Esophagus squamous epithelium (tissue), 5 donors: ENCODE data around the gene SHMT2. TPM values are rescaled to one million over a fixed set of nuclear protein-coding genes. Genes with fewer than 3 reads are reported as not detected.

Source experiments
- DNase-seq: peaks from one replicate; lab custom pipeline; 2025; lab: John Stamatoyannopoulos, UW
- H3K27ac ChIP-seq, 4 donors: fragments of 200-600 bp; sonication (generic); one replicate each; pipeline ENCODE4 v1.5.1; 2016 to 2019; ENCODE audit warnings: mild to moderate bottlenecking in 1 of 4
- H3K27me3 ChIP-seq, 4 donors: fragments of 200-600 bp; sonication (generic); 1 replicate in 3 of 4; 2 replicates in 1 of 4; pipeline versions ENCODE4 v1.5.1 to v1.6.0; 2017 to 2021; ENCODE audit warnings: antibody characterized with exemption in 1 of 4
- H3K36me3 ChIP-seq, 3 donors: fragments of 200-600 bp; sonication (generic); one replicate each; pipeline ENCODE4 v1.5.1; 2016 to 2019
- H3K4me1 ChIP-seq, 3 donors: fragments of 200-600 bp; sonication (generic); one replicate each; pipeline ENCODE4 v1.5.1; 2017 to 2019
- H3K4me3 ChIP-seq, 4 donors: fragments of 200-600 bp; sonication (generic); 1 replicate in 3 of 4; 2 replicates in 1 of 4; pipeline ENCODE4 v1.5.1; 2016 to 2019; ENCODE audit warnings: mild to moderate bottlenecking in 2 of 4, moderate library complexity in 1 of 4
- H3K9me3 ChIP-seq, 3 donors: fragments of 200-600 bp; sonication (generic); one replicate each; pipeline ENCODE4 v1.5.1; 2016 to 2019
- CTCF ChIP-seq, 6 experiments: fragments of 450-650 bp in 4 of 6; fragments of 200-600 bp in 2 of 6; sonication (generic) in 2 of 6; IDR thresholded peaks; one replicate each; pipeline ENCODE4 v1.5.1; 2016 to 2019; ENCODE audit warnings: antibody characterized with exemption in 6 of 6, mild to moderate bottlenecking in 4 of 6, moderate library complexity in 4 of 6
- POLR2A ChIP-seq, 4 donors: fragments of 450-650 bp; IDR thresholded peaks; one replicate each; pipeline ENCODE4 v1.6.1; 2017; ENCODE audit warnings: antibody characterized with exemption in 4 of 4, mild to moderate bottlenecking in 4 of 4, moderate library complexity in 3 of 4
- WGBS, 2 donors: methylation state at CpG; one replicate each; pipeline ENCODE4 v1.1.5; 2018; 5-methylcytosine and 5-hydroxymethylcytosine counted together
- intact Hi-C: fragments of 100-400 bp; cut with DNase I; formaldehyde crosslinking; loops from one replicate; pipeline ENCODE4 v1.15.0; 2022
- total RNA-seq, 4 donors: library from RNA; depleted of rRNA; stranded (reverse); fragments of >200 nt; gene quantifications; one replicate each; pipeline ENCODE4 v1.1.0, GENCODE V29; 2016
- donor health status: DM: yes; HTN: yes; CAD: no.

The SHMT2 gene
- total RNA-seq, 4 donors from 2014 or later = 56.1 to 104 (median 76.6) TPM

- H3K4me1 ChIP-seq = peaks cover 43 to 50% (median 48%) of the 10 kb centered on the region in 3 donors
- no peak overlapping the region for H3K27ac ChIP-seq
- peaks cover 14 to 59% (median 35%) of the 10 kb centered on the region in 4 donors for H3K27me3 ChIP-seq
- DNase-seq = no peak
- H3K4me3 ChIP-seq = no peak overlapping the region
- H3K9me3 ChIP-seq = no peaks in the 10 kb centered on the region
- WGBS, 2 donors = 57 to 70% methylated on average over 2 to 5 of the region's 6 CpGs
- intact Hi-C loops = no loop called here
- H3K36me3 ChIP-seq = no peaks in the 10 kb centered on the region
- TF ChIP-seq CTCF (IDR thresholded peaks at IDR 0.05) (no peak), POLR2A (IDR thresholded peaks at IDR 0.05) (no peak)
Observed at GRCh38 chr12:57244312-57244696, 14.8 kb downstream of the SHMT2 start.

- Histone ChIP-seq H3K9me3 (no peaks in the 10 kb centered on the region), H3K4me1 (peaks cover 15 to 22% (median 20%) of the 10 kb centered on the region in 3 donors), H3K4me3 (no peak overlapping the region), H3K27ac (no peak overlapping the region), H3K36me3 (no peaks in the 10 kb centered on the region), H3K27me3 (peaks cover 5 to 31% (median 14%) of the 10 kb centered on the region in 4 donors)
- WGBS, 2 donors = 100% methylated on average over 1 of the region's 1 CpG
- TF ChIP-seq CTCF (IDR thresholded peaks at IDR 0.05) = no peak
- TF ChIP-seq POLR2A (IDR thresholded peaks at IDR 0.05) = no peak
- intact Hi-C loops = no loop called here
- no peak for DNase-seq
Observed at GRCh38 chr12:57247041-57247440, 17.5 kb downstream of the SHMT2 start.

- TF ChIP-seq CTCF (IDR thresholded peaks at IDR 0.05) = no peak
- no peak for TF ChIP-seq POLR2A (IDR thresholded peaks at IDR 0.05)
- Histone ChIP-seq H3K4me1 (peaks cover 0 to 1% (median 0%) of the 10 kb centered on the region in 3 donors), H3K9me3 (no peaks in the 10 kb centered on the region), H3K27ac (no peak overlapping the region), H3K36me3 (peaks cover 0 to 11% (median 0%) of the 10 kb centered on the region in 3 donors), H3K27me3 (peaks cover 0 to 10% (median under 1%) of the 10 kb centered on the region in 4 donors), H3K4me3 (peak overlapping the region in 1 of 4 donors; percentile 28)
- intact Hi-C loops = no loop called here
- WGBS, 2 donors = 81 to 83% methylated on average over 5 to 6 of the region's 7 CpGs
- no peak for DNase-seq
Observed at GRCh38 chr12:57248934-57249742, 19.6 kb downstream of the SHMT2 start.

GRCh38 chr12:57250541-57250940, 21.0 kb downstream of the SHMT2 start:
- Histone ChIP-seq H3K27me3 (no peaks in the 10 kb centered on the region), H3K4me3 (no peak overlapping the region), H3K36me3 (peaks cover 0 to 25% (median under 1%) of the 10 kb centered on the region in 3 donors), H3K27ac (no peak overlapping the region), H3K4me1 (no peaks in the 10 kb centered on the region), H3K9me3 (no peaks in the 10 kb centered on the region)
- TF ChIP-seq CTCF (IDR thresholded peaks at IDR 0.05) = no peak
- TF ChIP-seq POLR2A (IDR thresholded peaks at IDR 0.05) = no peak
- DNase-seq = no peak
- intact Hi-C loops = no loop called here
- WGBS, 2 donors = 69 to 89% methylated on average over 2 to 3 of the region's 3 CpGs

- no peak within 1 kb of the TSS for H3K27ac ChIP-seq
- TF ChIP-seq CTCF (IDR thresholded peaks at IDR 0.05) (no peak), POLR2A (IDR thresholded peaks at IDR 0.05) (no peak)
- no peaks in the 10 kb centered on the region for H3K9me3 ChIP-seq
- H3K4me3 ChIP-seq = no peak within 1 kb of the TSS
- intact Hi-C loops = no loop called here
- H3K4me1 ChIP-seq = no peaks in the 10 kb centered on the region
- H3K36me3 ChIP-seq = peaks cover 0 to 30% (median 4%) of the 10 kb centered on the region in 3 donors
- no peak for DNase-seq
- WGBS, 2 donors = 63 to 72% methylated on average over 7 of the region's 7 CpGs
- no peaks in the 10 kb centered on the region for H3K27me3 ChIP-seq
Observed at GRCh38 chr12:57250956-57251355, 21.4 kb downstream of the SHMT2 start, which contains the start of gene STAC3. STAC3 (minus strand) TSS chr12:57251187; CDS start chr12:57249636, 1,551 bp downstream.
